Measurements from ENCODE around the gene SVIL.

SVIL gene

DNA sequence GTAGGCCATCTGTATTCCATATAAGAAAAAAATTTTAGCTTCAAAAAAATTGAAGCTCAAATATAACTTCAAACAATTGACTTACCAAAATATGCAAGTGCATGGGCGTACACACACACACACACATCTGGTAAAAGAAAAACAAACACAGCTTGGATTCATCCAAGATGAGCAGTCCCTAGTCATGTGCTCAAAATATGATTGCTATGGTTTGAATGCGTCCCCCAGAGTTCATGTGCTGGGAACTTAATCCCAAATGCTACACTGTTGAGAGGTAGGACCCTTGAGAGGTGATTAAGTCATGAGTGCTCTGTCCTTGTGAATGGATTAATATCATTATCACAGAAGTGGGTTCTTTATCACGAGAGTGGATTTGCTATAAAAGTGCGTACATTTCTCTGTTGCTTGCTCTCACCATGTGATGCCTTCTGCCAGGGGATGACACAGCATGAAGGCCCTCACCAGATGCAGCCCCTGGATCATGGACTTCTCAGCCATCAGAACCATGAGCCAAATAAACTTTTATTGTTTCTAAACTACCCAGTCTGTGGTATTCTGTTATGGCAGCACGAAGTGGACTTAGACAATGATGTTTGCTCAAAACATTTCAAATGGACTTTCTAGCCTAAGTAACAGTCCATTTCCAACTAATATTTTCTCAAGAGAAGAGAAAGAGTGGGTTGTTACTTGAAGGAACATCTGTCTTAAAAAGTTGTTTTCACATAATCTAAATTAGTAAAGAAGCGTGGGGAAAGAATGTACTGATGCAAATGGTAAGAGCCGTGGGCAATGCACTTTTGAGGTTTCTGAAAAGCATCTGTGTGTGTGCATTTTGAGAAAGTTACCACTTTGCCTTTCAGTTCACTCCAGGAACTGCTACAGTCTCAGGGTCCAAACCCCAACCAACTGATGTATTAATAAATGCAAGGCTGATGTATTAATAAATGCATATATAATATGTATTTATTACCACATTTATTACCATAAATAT is 15.1 kb upstream of the SVIL start:
- TF ChIP-seq, protein P1, sequence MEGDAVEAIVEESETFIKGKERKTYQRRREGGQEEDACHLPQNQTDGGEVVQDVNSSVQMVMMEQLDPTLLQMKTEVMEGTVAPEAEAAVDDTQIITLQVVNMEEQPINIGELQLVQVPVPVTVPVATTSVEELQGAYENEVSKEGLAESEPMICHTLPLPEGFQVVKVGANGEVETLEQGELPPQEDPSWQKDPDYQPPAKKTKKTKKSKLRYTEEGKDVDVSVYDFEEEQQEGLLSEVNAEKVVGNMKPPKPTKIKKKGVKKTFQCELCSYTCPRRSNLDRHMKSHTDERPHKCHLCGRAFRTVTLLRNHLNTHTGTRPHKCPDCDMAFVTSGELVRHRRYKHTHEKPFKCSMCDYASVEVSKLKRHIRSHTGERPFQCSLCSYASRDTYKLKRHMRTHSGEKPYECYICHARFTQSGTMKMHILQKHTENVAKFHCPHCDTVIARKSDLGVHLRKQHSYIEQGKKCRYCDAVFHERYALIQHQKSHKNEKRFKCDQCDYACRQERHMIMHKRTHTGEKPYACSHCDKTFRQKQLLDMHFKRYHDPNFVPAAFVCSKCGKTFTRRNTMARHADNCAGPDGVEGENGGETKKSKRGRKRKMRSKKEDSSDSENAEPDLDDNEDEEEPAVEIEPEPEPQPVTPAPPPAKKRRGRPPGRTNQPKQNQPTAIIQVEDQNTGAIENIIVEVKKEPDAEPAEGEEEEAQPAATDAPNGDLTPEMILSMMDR (conservative IDR thresholded peaks at IDR 0.05; ENCODE audit: low read length), result no peak
- DNase-seq (ENCODE audit: low read depth), result peak; percentile 88
- H3K4me3 ChIP-seq (ENCODE audit: low read length), result no peak overlapping the region

DNA sequence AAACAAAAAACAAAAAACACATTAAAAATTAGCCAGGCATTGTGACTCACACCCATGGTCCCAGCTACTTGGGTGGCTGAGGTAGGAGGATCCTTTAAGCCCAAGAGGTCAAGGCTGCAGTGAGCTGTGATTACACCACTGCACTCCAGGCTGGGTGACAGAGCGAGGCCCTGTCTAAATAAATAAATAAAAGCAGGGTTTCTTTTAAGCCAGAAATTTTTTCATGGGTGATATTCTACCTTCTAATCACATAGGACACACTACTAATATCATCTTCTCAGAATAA is 14.2 kb upstream of the SVIL start:
- TF ChIP-seq, protein P1 (conservative IDR thresholded peaks at IDR 0.05; ENCODE audit: low read length), result no peak
- DNase-seq (ENCODE audit: low read depth), result peak; percentile 28
- no peak overlapping the region for H3K4me3 ChIP-seq (ENCODE audit: low read length)

DNA sequence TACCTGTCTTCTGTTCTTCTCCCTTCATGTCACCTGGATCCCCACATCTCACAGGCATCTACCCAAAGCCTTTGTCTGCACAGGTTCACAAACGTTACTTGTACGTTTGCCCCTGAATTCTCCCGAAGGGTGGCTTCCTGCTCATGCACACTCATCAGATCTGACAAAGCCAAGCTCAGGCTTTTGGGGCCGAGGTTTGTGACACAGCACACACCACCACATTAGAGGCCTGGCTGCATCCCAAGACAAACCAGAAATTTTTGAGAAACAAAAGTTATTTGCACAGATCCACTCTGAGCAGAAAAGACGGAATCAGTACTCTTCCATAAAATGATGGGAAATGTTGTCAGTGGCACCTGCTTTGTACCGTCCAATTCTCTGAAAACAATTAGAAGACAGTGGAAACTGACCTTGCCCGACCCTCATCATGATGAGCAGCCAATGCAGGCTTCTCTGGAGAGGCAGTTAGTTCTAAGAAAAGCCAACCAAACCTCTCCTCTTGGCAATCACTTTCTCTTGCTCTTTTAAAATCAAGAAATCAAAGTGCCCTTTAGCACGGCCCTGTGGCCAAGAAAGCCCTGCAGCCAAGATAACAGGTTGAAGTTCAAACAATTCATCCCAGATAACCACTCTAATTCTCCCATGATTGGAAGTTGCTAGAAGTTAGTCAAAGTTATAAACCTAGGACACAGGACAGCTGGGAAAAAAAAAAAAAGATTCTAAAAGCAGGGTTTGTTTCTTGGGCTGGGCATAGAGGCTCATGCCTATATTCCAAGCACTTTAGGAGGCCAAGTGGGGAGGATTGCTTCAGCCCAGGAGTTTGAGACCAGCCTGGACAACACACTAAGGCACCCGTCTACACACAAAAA is 13.6 kb upstream of the SVIL start:
- DNase-seq (ENCODE audit: low read depth), result peak; percentile 41
- no peak overlapping the region for H3K4me3 ChIP-seq (ENCODE audit: low read length)
- TF ChIP-seq, protein P1 (conservative IDR thresholded peaks at IDR 0.05; ENCODE audit: low read length), result no peak

DNA sequence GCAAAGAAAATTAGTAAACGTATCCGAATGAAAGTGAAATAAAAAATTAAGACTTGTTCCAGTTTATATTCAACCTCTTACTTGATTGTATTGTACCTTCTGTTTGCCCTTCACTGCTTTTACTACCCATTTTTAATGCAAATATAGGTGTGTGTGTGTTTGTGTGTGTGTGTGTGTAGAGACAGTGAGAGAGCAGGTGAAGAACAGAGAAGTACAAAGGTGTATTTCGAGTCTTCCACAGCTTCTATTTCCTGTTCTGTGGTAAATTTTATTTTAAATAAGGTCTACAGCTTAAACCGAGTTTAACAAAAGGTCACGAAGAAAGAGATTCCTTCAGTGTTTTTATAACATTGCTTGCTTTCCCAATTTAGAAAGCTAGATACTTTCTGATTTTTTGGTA is 12.7 kb upstream of the SVIL start:
- no peak overlapping the region for H3K4me3 ChIP-seq (ENCODE audit: low read length)
- TF ChIP-seq, protein P1 (conservative IDR thresholded peaks at IDR 0.05; ENCODE audit: low read length), result no peak
- DNase-seq (ENCODE audit: low read depth), result no peak

DNA sequence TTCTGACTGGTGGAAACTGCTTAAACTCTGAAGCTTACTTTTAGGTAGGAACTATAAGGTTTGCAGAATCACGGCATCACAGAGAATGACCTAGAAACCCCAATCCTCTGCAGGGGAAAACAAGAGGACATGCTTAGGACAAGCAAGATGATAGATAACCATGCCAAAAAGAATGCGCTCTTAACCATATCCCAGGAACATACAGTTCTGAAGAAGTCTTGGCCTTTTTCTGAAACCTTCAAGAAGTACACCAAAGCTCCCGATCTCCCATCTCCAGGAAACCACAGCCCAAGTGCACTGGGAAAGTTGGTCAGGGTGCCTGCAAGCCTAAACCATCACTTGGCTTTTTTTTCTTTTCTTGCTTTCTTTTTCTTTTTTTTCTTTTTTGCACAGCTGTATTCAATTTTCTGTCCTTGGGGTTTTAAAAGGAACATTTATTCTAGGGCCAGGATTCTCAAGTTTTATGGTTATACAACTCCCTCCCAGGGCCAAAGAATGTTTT is 12.2 kb upstream of the SVIL start:
- DNase-seq (ENCODE audit: low read depth), result peak; percentile 66
- TF ChIP-seq, protein P1 (conservative IDR thresholded peaks at IDR 0.05; ENCODE audit: low read length), result no peak
- H3K4me3 ChIP-seq (ENCODE audit: low read length), result no peak overlapping the region; the same call in 1 of the 2 replicates

DNA sequence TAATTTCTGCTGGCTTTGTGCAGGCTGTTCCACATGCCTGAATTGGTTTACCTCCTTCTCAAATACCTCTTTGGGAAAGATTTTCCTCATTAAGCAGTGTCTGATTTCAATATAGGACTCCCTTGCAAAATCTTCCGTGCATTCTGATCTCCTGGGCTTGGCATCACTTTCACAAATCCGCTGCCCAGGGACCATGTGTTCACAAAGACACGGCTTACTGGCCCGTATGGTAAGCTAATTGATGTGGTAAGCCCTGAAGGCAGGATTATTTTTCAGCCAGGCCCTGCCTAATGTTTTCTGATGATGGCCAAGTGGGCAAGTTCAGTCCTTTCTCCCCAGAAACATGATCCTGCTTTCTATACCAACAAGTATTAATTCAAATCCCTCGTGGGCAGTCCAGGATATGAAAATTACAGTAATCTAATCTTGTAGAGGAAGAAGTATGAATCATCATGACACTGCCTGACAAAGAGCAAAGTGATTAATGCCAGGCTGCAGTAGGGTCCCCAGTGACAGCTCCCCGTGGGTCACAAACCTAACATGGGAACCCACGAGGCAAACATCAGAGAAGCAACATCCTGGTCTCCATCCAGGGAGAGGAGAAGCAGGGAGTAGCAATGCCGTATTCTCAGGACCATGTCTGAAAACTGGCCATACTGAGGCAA is 11.6 kb upstream of the SVIL start:
- TF ChIP-seq, protein P1 (conservative IDR thresholded peaks at IDR 0.05; ENCODE audit: low read length), result no peak
- no peak overlapping the region for H3K4me3 ChIP-seq (ENCODE audit: low read length)
- peak; percentile 88 for DNase-seq (ENCODE audit: low read depth)

Measured in AG10803 (cell line).